ENCODE data around the gene PARP9. TPM values are rescaled to one million over a fixed set of nuclear protein-coding genes. Genes with fewer than 3 reads are reported as not detected.

Gene PARP9
- total and polyA plus RNA-seq, 10 of the 15 experiments (the other 5 are each of a cell fraction or from before 2014, with no cell fraction given) = 34.0 to 122 (median 46.1) TPM

DNA sequence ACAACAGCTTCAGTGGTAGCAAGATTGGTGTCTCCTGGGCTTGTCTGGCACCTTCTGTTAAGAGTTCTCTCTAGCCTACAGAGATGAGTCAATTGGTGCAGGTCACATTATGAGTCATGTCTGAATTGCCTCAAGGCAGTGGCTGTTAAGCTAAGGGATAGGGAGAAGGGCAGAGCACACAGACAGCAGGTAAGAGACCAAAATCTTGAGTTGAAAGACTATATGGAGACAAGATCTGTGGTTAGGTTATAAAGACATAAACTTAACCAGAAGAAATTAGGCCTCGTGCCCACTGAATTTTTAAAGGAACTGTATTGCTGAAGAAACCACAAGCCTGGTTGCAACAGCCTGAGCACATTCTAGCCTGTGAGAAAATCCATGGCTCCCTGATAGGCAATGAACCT, 30.2 kb downstream of the PARP9 start (continued):
- TF ChIP-seq, protein P1, sequence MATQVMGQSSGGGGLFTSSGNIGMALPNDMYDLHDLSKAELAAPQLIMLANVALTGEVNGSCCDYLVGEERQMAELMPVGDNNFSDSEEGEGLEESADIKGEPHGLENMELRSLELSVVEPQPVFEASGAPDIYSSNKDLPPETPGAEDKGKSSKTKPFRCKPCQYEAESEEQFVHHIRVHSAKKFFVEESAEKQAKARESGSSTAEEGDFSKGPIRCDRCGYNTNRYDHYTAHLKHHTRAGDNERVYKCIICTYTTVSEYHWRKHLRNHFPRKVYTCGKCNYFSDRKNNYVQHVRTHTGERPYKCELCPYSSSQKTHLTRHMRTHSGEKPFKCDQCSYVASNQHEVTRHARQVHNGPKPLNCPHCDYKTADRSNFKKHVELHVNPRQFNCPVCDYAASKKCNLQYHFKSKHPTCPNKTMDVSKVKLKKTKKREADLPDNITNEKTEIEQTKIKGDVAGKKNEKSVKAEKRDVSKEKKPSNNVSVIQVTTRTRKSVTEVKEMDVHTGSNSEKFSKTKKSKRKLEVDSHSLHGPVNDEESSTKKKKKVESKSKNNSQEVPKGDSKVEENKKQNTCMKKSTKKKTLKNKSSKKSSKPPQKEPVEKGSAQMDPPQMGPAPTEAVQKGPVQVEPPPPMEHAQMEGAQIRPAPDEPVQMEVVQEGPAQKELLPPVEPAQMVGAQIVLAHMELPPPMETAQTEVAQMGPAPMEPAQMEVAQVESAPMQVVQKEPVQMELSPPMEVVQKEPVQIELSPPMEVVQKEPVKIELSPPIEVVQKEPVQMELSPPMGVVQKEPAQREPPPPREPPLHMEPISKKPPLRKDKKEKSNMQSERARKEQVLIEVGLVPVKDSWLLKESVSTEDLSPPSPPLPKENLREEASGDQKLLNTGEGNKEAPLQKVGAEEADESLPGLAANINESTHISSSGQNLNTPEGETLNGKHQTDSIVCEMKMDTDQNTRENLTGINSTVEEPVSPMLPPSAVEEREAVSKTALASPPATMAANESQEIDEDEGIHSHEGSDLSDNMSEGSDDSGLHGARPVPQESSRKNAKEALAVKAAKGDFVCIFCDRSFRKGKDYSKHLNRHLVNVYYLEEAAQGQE (IDR thresholded peaks at IDR 0.05; ENCODE audit: low read depth, low read length) = no peak
- peak; percentile 96 for TF ChIP-seq DPF2 (IDR thresholded peaks at IDR 0.05)
- TF ChIP-seq EED (IDR thresholded peaks at IDR 0.05; ENCODE audit: low read depth) = peak; percentile 71
- peak; percentile 73 for TF ChIP-seq NBN (IDR thresholded peaks at IDR 0.05)
- TF ChIP-seq GABPA (IDR thresholded peaks at IDR 0.05; ENCODE audit: low read depth) = peak; percentile 21; the same call in 1 of the 2 replicates
- no peak for TF ChIP-seq KLF5 (IDR thresholded peaks at IDR 0.05; ENCODE audit: partially characterized antibody)
- no peak for TF ChIP-seq HDGF (IDR thresholded peaks at IDR 0.05)
- no peak for TF ChIP-seq TCF7 (IDR thresholded peaks at IDR 0.05; ENCODE audit: borderline replicate concordance)
- peak; percentile 67 to 90; a peak in 3 of 4 replicates for TF ChIP-seq EP300 (IDR thresholded peaks at IDR 0.05; ENCODE audit: borderline replicate concordance in 1 of 2, control insufficient read depth in 1 of 2, low read depth in 2 of 2, low read length in 2 of 2)
- TF ChIP-seq CHD2 (IDR thresholded peaks at IDR 0.05; ENCODE audit: borderline replicate concordance, low read depth, low read length) = no peak
- TF ChIP-seq IKZF1 (conservative IDR thresholded peaks at IDR 0.05) = peak; percentile 76
- TF ChIP-seq RELA (IDR thresholded peaks at IDR 0.05; ENCODE audit: borderline replicate concordance, partially characterized antibody) = no peak
- TF ChIP-seq MXI1 (IDR thresholded peaks at IDR 0.05; ENCODE audit: low read depth, low read length) = 0 out of 2 replicates have a peak, but pooled peaks have one; percentile 22
- 0 out of 2 replicates have a peak, but pooled peaks have one; percentile 28 for TF ChIP-seq GATAD2B (conservative IDR thresholded peaks at IDR 0.05; ENCODE audit: low read depth)
- no peak for TF ChIP-seq MYB (IDR thresholded peaks at IDR 0.05; ENCODE audit: borderline replicate concordance, low read depth, low read length)
- no peak for TF ChIP-seq HCFC1 (IDR thresholded peaks at IDR 0.05; ENCODE audit: low read length)
- TF ChIP-seq NFXL1 (IDR thresholded peaks at IDR 0.05; ENCODE audit: borderline replicate concordance) = no peak
- no peak for TF ChIP-seq ASH2L (IDR thresholded peaks at IDR 0.05; ENCODE audit: borderline replicate concordance, low read depth)
- TF ChIP-seq JUND (IDR thresholded peaks at IDR 0.05; ENCODE audit: low read depth, low read length) = peak; percentile 96
- TF ChIP-seq MYC (IDR thresholded peaks at IDR 0.05; ENCODE audit: insufficient read depth, insufficient read length, insufficient replicate concordance, low read length, severe bottlenecking) = no peak
- no peak for TF ChIP-seq YY1 (IDR thresholded peaks at IDR 0.05; ENCODE audit: low read depth, low read length)
- TF ChIP-seq POU2F2 (IDR thresholded peaks at IDR 0.05; ENCODE audit: borderline replicate concordance, low read depth, low read length) = peak; percentile 35; the same call in 1 of the 3 replicates

Data from GM12878 (cell line).